OCI-LY7 (cell line): ENCODE measurements around the gene TTC19.

Experiments
- CTCF ChIP-seq: fragments of 200-600 bp; sonication (generic); conservative IDR thresholded peaks from 2 replicates; pipeline ENCODE4 v1.5.1; 2014; ENCODE audit warnings: mild to moderate bottlenecking, antibody characterized with exemption, low read length, moderate library complexity, mixed read lengths
- EZH2phosphoT487 ChIP-seq: fragments of 200-600 bp; sonication (generic); IDR thresholded peaks from 2 replicates; pipeline ENCODE4 v1.6.1; 2018; ENCODE audit warnings: low read depth, borderline replicate concordance, mild to moderate bottlenecking, mixed run types, antibody characterized with exemption, low read length, moderate library complexity, mixed read lengths

GRCh38 chr17:15971882-15972281, 27.7 kb upstream of the TTC19 start:
- no peak for TF ChIP-seq CTCF
- TF ChIP-seq EZH2phosphoT487: no peak
